ENCODE results near the gene CNTFR. TPM values are rescaled to one million over a fixed set of nuclear protein-coding genes. Genes with fewer than 3 reads are reported as not detected.

Gene CNTFR
- total RNA-seq, 4 donors from 2014 or later, result 0.29 to 4.6 (median 0.40) TPM; not detected in 1

GRCh38 chr9:34520505-34521385 is 68.8 kb downstream of the CNTFR start:
- WGBS, 2 donors, result 75 to 88% methylated on average over 1 to 4 of the region's 6 CpGs
- Histone ChIP-seq H3K36me3 (no peaks in the 10 kb centered on the region), H3K4me3 (no peak overlapping the region), H3K4me1 (peaks cover 3 to 14% (median 13%) of the 10 kb centered on the region in 3 donors), H3K9me3 (no peaks in the 10 kb centered on the region), H3K27ac (no peak overlapping the region), H3K27me3 (peaks cover 0 to 25% (median 0%) of the 10 kb centered on the region in 4 donors)
- TF ChIP-seq CTCF (IDR thresholded peaks at IDR 0.05) (no peak), POLR2A (IDR thresholded peaks at IDR 0.05) (no peak)
- DNase-seq, result no peak
- intact Hi-C loops (cut with DNase I), result no loop called here

- no peak overlapping the region for H3K4me3 ChIP-seq
- peaks cover 3 to 14% (median 13%) of the 10 kb centered on the region in 3 donors for H3K4me1 ChIP-seq
- TF ChIP-seq CTCF (IDR thresholded peaks at IDR 0.05), result no peak
- intact Hi-C loops (cut with DNase I), result no loop called here
- no peak overlapping the region for H3K27ac ChIP-seq
- no peaks in the 10 kb centered on the region for H3K9me3 ChIP-seq
- H3K27me3 ChIP-seq, result peaks cover 0 to 20% (median 0%) of the 10 kb centered on the region in 4 donors
- H3K36me3 ChIP-seq, result no peaks in the 10 kb centered on the region
- 75% methylated on average over 4 of the region's 6 CpGs; no CpG with 5 or more reads in 1 of the 2 donors for WGBS, 2 donors
- no peak for DNase-seq
Measured at GRCh38 chr9:34520096-34520495, 69.4 kb downstream of the CNTFR start.

- 78 to 95% methylated on average over 2 of the region's 2 CpGs for WGBS, 2 donors
- no peaks in the 10 kb centered on the region for H3K9me3 ChIP-seq
- no peak for DNase-seq
- intact Hi-C loops (cut with DNase I), result no loop called here
- H3K27me3 ChIP-seq, result peaks cover 0 to 16% (median 0%) of the 10 kb centered on the region in 4 donors
- H3K4me1 ChIP-seq, result peaks cover 3 to 14% (median 13%) of the 10 kb centered on the region in 3 donors
- no peaks in the 10 kb centered on the region for H3K36me3 ChIP-seq
- no peak overlapping the region for H3K27ac ChIP-seq
- H3K4me3 ChIP-seq, result no peak overlapping the region
- TF ChIP-seq POLR2A (IDR thresholded peaks at IDR 0.05), result no peak
- TF ChIP-seq CTCF (IDR thresholded peaks at IDR 0.05), result no peak
Measured at GRCh38 chr9:34519321-34520020, 70.1 kb downstream of the CNTFR start.

GRCh38 chr9:34518896-34519295 is 70.6 kb downstream of the CNTFR start:
- peaks cover 0 to 12% (median 0%) of the 10 kb centered on the region in 4 donors for H3K27me3 ChIP-seq
- WGBS, 2 donors, result 53 to 83% methylated on average over 2 of the region's 2 CpGs
- DNase-seq, result no peak
- H3K27ac ChIP-seq, result no peak overlapping the region
- peaks cover 3 to 14% (median 13%) of the 10 kb centered on the region in 3 donors for H3K4me1 ChIP-seq
- no peak overlapping the region for H3K4me3 ChIP-seq
- TF ChIP-seq CTCF (IDR thresholded peaks at IDR 0.05) (no peak), POLR2A (IDR thresholded peaks at IDR 0.05) (no peak)
- H3K36me3 ChIP-seq, result no peaks in the 10 kb centered on the region
- intact Hi-C loops (cut with DNase I), result no loop called here
- H3K9me3 ChIP-seq, result no peaks in the 10 kb centered on the region

- H3K4me3 ChIP-seq, result no peak overlapping the region
- H3K4me1 ChIP-seq, result peaks cover 3 to 16% (median 8%) of the 10 kb centered on the region in 3 donors
- TF ChIP-seq CTCF (IDR thresholded peaks at IDR 0.05) (no peak), POLR2A (IDR thresholded peaks at IDR 0.05) (no peak)
- no peak overlapping the region for H3K27ac ChIP-seq
- WGBS, 2 donors, result 49 to 67% methylated on average over 3 of the region's 6 CpGs
- intact Hi-C loops (cut with DNase I), result no loop called here
- H3K27me3 ChIP-seq, result peaks cover 0 to 7% (median 0%) of the 10 kb centered on the region in 4 donors
- H3K9me3 ChIP-seq, result no peaks in the 10 kb centered on the region
- no peak for DNase-seq
- H3K36me3 ChIP-seq, result no peaks in the 10 kb centered on the region
Measured at GRCh38 chr9:34518110-34518616, 71.4 kb downstream of the CNTFR start.
